ENCODE data around the gene SLC35E2B.

The SLC35E2B gene

GRCh38 chr1:1630965-1631781 is 61.4 kb downstream of the SLC35E2B start:
- TF ChIP-seq CTCF (conservative IDR thresholded peaks at IDR 0.05; ENCODE audit: control insufficient read depth, insufficient read depth, low read depth, low read length) = no peak
- peak; percentile 14 for DNase-seq (ENCODE audit: low read depth)
- no peak overlapping the region for H3K4me3 ChIP-seq (ENCODE audit: control insufficient read depth, low read depth, low read length)

- H3K4me3 ChIP-seq (ENCODE audit: control insufficient read depth, low read depth, low read length) = no peak overlapping the region
- DNase-seq (ENCODE audit: low read depth) = peak; percentile 66
- TF ChIP-seq CTCF (conservative IDR thresholded peaks at IDR 0.05; ENCODE audit: control insufficient read depth, insufficient read depth, low read depth, low read length) = no peak
Measured at GRCh38 chr1:1630191-1630964, 62.2 kb downstream of the SLC35E2B start.

- no peak for DNase-seq (ENCODE audit: low read depth)
- H3K4me3 ChIP-seq (ENCODE audit: control insufficient read depth, low read depth, low read length) = no peak overlapping the region
- no peak for TF ChIP-seq CTCF (conservative IDR thresholded peaks at IDR 0.05; ENCODE audit: control insufficient read depth, insufficient read depth, low read depth, low read length)
Measured at GRCh38 chr1:1629430-1630190, 63.0 kb downstream of the SLC35E2B start.

- no peak overlapping the region for H3K4me3 ChIP-seq (ENCODE audit: control insufficient read depth, low read depth, low read length)
- DNase-seq (ENCODE audit: low read depth) = no peak
- no peak for TF ChIP-seq CTCF (conservative IDR thresholded peaks at IDR 0.05; ENCODE audit: control insufficient read depth, insufficient read depth, low read depth, low read length)
Measured at GRCh38 chr1:1628754-1629429, 63.7 kb downstream of the SLC35E2B start.

- DNase-seq (ENCODE audit: low read depth) = no peak
- H3K4me3 ChIP-seq (ENCODE audit: control insufficient read depth, low read depth, low read length) = no peak overlapping the region
- no peak for TF ChIP-seq CTCF (conservative IDR thresholded peaks at IDR 0.05; ENCODE audit: control insufficient read depth, insufficient read depth, low read depth, low read length)
Measured at GRCh38 chr1:1627829-1628753, 64.5 kb downstream of the SLC35E2B start.

All from fibroblast of mammary gland (primary cell).